ENCODE results near the gene ITGA4. TPM values are rescaled to one million over a fixed set of nuclear protein-coding genes. Genes with fewer than 3 reads are reported as not detected.

Gene ITGA4
- total RNA-seq, 3 donors from 2014 or later, result 6.7 to 12.5 (median 11.7) TPM

GRCh38 chr2:181499231-181499630 is 42.0 kb downstream of the ITGA4 start:
- intact Hi-C loops (cut with DNase I; ENCODE audit: low total_unique reads), result no loop called here
- no peak overlapping the region for H3K27ac ChIP-seq
- no peaks in the 10 kb centered on the region for H3K27me3 ChIP-seq
- H3K36me3 ChIP-seq, result no peaks in the 10 kb centered on the region
- no peaks in the 10 kb centered on the region for H3K4me1 ChIP-seq
- H3K9me3 ChIP-seq, result no peaks in the 10 kb centered on the region
- DNase-seq (ENCODE audit: low spot score in 2 of 2), result no peak
- no peak overlapping the region for H3K4me3 ChIP-seq
- TF ChIP-seq CTCF (IDR thresholded peaks at IDR 0.05) (no peak), POLR2AphosphoS5 (IDR thresholded peaks at IDR 0.05) (no peak), POLR2A (IDR thresholded peaks at IDR 0.05) (no peak)

- Histone ChIP-seq H3K27ac (no peak overlapping the region), H3K4me3 (no peak overlapping the region), H3K36me3 (no peaks in the 10 kb centered on the region), H3K4me1 (no peaks in the 10 kb centered on the region), H3K9me3 (no peaks in the 10 kb centered on the region), H3K27me3 (no peaks in the 10 kb centered on the region)
- no peak for TF ChIP-seq POLR2AphosphoS5 (IDR thresholded peaks at IDR 0.05)
- TF ChIP-seq POLR2A (IDR thresholded peaks at IDR 0.05), result no peak
- TF ChIP-seq CTCF (IDR thresholded peaks at IDR 0.05), result no peak
- intact Hi-C loops (cut with DNase I; ENCODE audit: low total_unique reads), result no loop called here
- no peak for DNase-seq (ENCODE audit: low spot score in 2 of 2)
Observed at GRCh38 chr2:181500201-181500600, 43.0 kb downstream of the ITGA4 start.

GRCh38 chr2:181515719-181516118 is 58.5 kb downstream of the ITGA4 start:
- TF ChIP-seq POLR2A (IDR thresholded peaks at IDR 0.05) (no peak), POLR2AphosphoS5 (IDR thresholded peaks at IDR 0.05) (no peak), CTCF (IDR thresholded peaks at IDR 0.05) (no peak)
- DNase-seq (ENCODE audit: low spot score in 2 of 2), result no peak
- H3K36me3 ChIP-seq, result no peaks in the 10 kb centered on the region

GRCh38 chr2:181516992-181517391 is 59.8 kb downstream of the ITGA4 start:
- peak overlapping the region; percentile 3 to 78 for H3K27ac ChIP-seq
- DNase-seq (ENCODE audit: low spot score in 2 of 2), result no peak
- H3K27me3 ChIP-seq, result no peaks in the 10 kb centered on the region
- peaks cover 0 to 4% of the 10 kb centered on the region in 2 donors for H3K4me1 ChIP-seq
- no peaks in the 10 kb centered on the region for H3K36me3 ChIP-seq
- no peak for TF ChIP-seq POLR2A (IDR thresholded peaks at IDR 0.05)
- TF ChIP-seq CTCF (IDR thresholded peaks at IDR 0.05), result no peak
- TF ChIP-seq POLR2AphosphoS5 (IDR thresholded peaks at IDR 0.05), result no peak
- intact Hi-C loops (cut with DNase I; ENCODE audit: low total_unique reads), result no loop called here
- no peaks in the 10 kb centered on the region for H3K9me3 ChIP-seq
- H3K4me3 ChIP-seq, result no peak overlapping the region

More at GRCh38 chr2:181515719-181516118, 58.5 kb downstream of the ITGA4 start:
- Histone ChIP-seq H3K4me1 (peaks cover 0 to 4% of the 10 kb centered on the region in 2 donors), H3K9me3 (no peaks in the 10 kb centered on the region), H3K27me3 (no peaks in the 10 kb centered on the region), H3K4me3 (no peak overlapping the region), H3K27ac (no peak overlapping the region)
- intact Hi-C loops (cut with DNase I; ENCODE audit: low total_unique reads), result no loop called here

GRCh38 chr2:181517685-181518301 is 60.6 kb downstream of the ITGA4 start:
- Histone ChIP-seq H3K9me3 (no peaks in the 10 kb centered on the region), H3K27me3 (no peaks in the 10 kb centered on the region), H3K4me1 (peaks cover 0 to 4% of the 10 kb centered on the region in 2 donors), H3K4me3 (no peak overlapping the region), H3K27ac (peak overlapping the region; percentile 76 to 78), H3K36me3 (no peaks in the 10 kb centered on the region)
- intact Hi-C loops (cut with DNase I; ENCODE audit: low total_unique reads), result no loop called here
- no peak for TF ChIP-seq POLR2AphosphoS5 (IDR thresholded peaks at IDR 0.05)
- no peak for TF ChIP-seq CTCF (IDR thresholded peaks at IDR 0.05)
- no peak for TF ChIP-seq POLR2A (IDR thresholded peaks at IDR 0.05)
- DNase-seq (ENCODE audit: low spot score in 2 of 2), result peak in 1 of 2 donors; percentile 18

Measured in breast epithelium (tissue), 4 donors.